DMS53 (cell line): ENCODE data around the gene FKBP10.

Experiments
- DNase-seq: peaks from one replicate; lab custom pipeline; 2025; lab: John Stamatoyannopoulos, UW

Gene FKBP10

DNA sequence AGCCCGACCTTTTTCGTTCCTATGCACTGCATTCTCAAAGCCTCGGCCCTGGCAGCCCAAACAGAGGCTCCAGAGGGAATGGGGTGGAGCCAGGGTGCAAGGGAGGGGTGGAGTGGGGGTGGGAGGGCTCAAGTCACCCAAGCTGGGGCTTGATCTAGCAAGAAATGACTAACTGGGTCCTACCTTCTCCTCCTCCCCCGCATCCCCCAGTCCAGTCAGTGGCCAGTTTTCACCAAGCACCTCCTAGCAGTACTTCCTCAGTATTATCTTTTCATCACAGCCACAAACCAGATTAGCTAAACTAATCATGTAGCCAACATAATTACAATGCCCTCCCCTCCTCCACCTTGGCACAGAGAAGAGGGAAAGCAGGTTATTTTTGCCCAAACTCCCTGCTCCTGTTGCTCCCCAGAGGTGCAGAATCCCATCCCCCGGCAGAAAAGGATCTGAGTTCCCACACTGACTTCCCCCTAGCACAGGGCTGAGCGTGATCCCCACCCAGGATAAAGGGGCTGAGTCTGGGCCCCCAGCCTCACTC is 28.5 kb upstream of the FKBP10 start:
- DNase-seq, result no peak

- DNase-seq, result no peak
These were observed 27.5 kb upstream of the FKBP10 start for GRCh38 chr17:41785091-41785858.

DNA sequence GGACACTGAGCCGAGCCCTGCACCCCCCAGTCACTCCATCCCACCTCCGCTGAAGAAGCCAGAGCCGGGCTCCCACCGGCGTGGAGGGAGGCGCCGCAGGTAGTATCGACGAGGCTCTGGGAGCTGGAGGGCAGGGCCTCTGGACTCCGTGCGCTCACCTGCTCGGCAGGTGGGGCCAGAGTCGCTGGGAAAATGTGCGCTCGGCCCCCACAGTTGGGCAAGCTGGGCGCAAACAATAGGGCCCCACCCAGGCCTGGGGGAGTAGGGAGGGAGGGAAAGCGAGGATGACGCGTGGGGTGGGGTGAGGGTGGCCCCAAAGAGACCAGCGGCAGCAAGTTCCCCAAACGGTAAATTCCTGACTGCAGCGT is 27.0 kb upstream of the FKBP10 start:
- DNase-seq, result peak; percentile 78

GRCh38 chr17:41786227-41787020 is 26.4 kb upstream of the FKBP10 start, which contains the start of gene JUP:
JUP (minus strand) TSS chr17:41786711; CDS start chr17:41771854, 14,857 bp downstream.
- peak; percentile 99 for DNase-seq

- DNase-seq, result no peak
These were observed 25.8 kb upstream of the FKBP10 start for GRCh38 chr17:41787021-41787418.

DNA sequence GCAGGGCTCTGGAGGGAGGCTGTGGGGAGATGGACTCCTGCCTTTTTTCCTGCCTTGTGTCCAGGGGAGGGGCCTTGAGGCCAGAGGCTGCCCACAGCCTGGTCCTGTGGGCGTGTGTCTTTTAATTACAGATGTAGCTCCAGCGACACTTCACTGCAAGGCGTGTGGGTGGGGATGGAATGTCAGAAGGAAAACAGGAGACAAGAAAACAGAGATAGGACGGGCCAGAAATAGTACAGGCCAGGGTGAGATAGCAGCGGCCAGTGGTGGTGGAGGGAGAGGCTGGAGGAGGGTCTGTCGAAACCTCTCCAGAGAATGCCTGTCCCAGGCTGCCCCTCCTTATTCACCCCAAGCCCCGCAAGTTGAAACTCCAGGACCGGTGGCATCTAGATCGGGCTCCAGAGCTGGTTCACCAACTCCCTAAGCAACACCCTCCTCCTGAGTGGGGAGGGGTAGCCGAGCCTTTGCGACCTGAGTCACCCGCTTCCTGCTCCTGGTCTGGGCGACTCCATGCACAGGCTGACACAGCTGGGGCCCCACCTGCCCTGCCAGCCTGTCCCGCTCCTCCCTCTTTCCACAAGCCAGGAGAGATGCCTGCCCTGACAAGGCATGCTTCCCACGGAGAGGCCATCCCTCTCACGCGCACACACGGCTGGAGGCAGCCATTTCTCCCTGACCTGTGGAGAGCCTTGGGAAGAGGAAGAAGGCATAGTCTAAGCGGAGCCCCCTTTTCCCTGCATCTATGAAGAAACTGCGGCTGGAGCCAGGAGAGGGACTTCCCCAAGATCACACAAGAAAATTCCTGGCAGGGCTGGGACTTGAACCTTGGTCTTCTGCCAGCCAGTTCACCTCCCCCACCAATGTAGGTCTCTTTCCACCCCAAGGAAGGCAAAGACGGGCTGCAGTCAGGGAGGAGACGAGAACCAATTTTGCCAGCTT is 19.7 kb upstream of the FKBP10 start:
- DNase-seq, result peak; percentile 95

- DNase-seq, result no peak
These were observed 18.8 kb upstream of the FKBP10 start for GRCh38 chr17:41793784-41794539.

GRCh38 chr17:41794540-41794975 is 18.2 kb upstream of the FKBP10 start:
- no peak for DNase-seq

DNA sequence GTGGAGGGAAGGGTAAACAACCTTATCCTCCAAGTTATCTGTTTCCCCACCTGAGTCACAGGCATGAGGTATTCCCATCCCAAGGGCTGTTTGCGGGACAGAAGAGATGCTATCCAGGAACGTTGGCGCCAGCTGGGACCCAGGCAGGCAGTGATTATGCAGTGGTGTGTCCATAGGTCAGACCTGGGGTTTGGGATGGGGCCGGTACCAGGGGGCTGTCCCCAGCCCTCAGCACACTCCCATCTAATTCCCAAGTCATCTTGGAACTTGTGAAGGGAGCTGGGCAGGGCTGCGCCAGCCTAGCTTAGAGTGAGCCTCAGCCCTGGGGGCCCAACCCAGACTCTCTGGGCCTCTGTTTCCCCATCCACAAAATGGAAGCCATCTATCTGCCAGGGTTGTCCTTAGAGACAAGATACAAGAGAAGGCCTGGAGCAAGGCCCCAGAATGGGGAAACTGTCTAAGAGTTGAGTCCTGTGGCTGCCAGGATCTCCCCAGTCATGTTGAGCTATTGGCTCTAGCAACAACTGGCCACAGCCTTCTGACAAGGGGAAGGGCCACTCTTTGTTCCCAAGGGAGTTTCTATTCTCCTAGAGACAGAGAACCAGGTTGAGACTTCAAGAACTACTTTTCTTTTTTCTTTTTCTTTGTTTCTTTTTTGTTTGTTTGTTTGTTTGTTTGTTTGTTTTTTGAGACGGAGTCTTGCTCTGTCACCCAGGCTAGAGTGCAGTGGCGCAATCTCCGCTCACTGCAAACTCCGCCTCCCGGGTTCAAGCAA is 16.5 kb upstream of the FKBP10 start:
- no peak for DNase-seq

- DNase-seq, result no peak
These were observed 15.4 kb upstream of the FKBP10 start for GRCh38 chr17:41797377-41797776.

- no peak for DNase-seq
These were observed 13.4 kb upstream of the FKBP10 start for GRCh38 chr17:41799366-41799765.

DNA sequence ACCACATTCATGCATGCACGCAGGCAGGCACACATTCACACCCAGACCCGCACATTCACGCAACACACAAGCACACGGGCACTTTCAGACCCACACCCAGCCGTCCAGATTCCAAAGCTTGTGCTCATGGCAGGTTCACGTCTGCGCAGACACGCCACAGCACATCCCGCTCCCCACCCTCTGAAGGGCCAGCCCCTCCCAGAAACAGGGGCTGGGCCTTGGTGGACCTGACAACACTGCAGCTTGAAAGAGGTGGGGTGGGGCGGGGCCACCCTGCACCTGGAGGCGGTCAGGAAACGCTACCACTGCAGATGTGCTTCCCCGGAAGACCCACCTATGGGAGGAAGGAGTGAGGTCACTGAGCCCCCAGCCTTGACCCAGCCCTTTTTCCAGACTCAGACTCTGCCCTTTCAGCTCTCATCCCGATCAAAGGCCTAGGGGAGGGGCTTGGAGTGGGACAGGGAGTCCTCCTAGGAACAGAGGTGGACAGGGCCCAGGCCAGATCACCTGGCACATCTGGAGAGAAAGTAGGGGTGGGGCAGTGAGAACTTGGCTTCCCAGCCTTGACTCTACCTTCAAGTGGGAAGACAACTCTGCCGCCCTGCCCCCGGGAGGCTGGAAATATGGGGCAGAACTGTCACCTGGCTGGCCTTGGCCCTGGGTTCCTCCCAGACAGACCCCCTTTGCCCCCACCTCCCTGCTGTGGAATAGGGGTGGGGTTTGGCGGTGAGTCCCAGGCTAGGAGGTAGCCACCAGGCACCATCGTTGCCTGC is 12.0 kb upstream of the FKBP10 start:
- peak; percentile 95 for DNase-seq

DNA sequence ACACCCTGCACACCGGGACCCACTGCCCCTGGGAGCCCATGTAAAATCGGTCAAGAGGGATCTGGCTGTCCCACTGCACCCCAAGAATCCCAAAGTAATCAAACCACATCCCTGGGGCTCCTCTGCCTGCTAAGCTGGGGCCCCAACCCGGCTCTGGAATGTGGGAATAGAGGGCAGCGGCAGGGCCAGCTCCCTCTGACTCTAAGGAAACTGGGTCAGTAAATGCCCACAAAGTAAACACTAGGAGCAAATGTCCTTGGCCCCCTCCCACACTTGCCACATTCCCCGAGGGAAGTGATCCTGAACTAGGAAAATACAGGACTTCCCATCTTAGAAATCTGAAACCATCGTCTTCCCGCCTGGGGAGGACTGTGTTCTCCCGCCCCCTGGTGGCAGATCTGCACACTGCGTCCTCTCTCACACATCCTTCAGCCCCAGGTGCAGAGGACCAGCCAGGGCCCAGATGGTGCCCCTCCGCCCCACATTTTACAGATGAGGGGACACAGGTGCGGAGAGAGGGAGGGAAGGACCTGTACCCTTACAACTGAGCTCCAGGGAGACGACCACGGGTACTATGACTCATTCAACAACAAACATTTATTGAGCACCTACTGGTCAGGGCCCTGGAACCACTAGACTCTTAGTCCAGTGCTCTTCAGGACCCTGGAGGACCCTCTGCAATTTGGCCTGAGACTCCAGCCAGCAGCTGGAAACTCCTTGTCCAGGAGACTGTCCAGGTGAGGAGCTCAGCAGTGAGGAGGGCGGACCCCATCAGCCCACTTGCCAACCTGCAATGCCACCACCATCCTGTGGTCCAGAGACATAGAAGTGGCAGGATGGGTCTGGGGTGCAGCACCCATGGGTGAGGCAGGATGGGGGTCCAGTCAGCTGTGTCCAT is 11.2 kb upstream of the FKBP10 start:
- DNase-seq, result peak; percentile 87

- DNase-seq, result peak; percentile 37
These were observed 9.5 kb upstream of the FKBP10 start for GRCh38 chr17:41803049-41804020.

GRCh38 chr17:41806685-41807445 is 5.9 kb upstream of the FKBP10 start:
- no peak for DNase-seq
